Calu3 (cell line): ENCODE measurements around the gene EPHA1. TPM values are rescaled to one million over a fixed set of nuclear protein-coding genes. Genes with fewer than 3 reads are reported as not detected.
"Not testable (repeated sequence)": the region's sequence is repeated elsewhere in the genome, so short reads cannot be mapped to it uniquely, and the experiment has no call there.

Experiments used
- BruUV-seq: library from RNA; stranded (reverse); fragments of 400-500 nt; replicated peaks from 2 replicates; lab custom pipeline; 2021; lab: Mats Ljungman, UMichigan
- CTCF ChIA-PET: fragments of 300-600 bp; sonication (Branson Sonifier 250); formaldehyde crosslinking; loops from one replicate; lab custom pipeline; 2022; ENCODE audit warnings: antibody characterized with exemption; lab: Charles Lee
- DNase-seq: peaks from one replicate; pipeline ENCODE4 v3.0.0; 2022
- H3K27ac Mint-ChIP-seq: one replicate; pipeline ENCODE4 v1.8.0; 2022; ENCODE audit warnings: mixed read lengths; ENCODE audit not compliant: unreplicated experiment
- H3K27me3 Mint-ChIP-seq: one replicate; pipeline ENCODE4 v1.8.0; 2022; ENCODE audit warnings: mixed read lengths; ENCODE audit not compliant: unreplicated experiment
- H3K36me3 Mint-ChIP-seq: one replicate; pipeline ENCODE4 v1.8.0; 2022; ENCODE audit warnings: mild to moderate bottlenecking, moderate library complexity, mixed read lengths; ENCODE audit not compliant: insufficient read depth, unreplicated experiment
- H3K4me1 Mint-ChIP-seq: one replicate; pipeline ENCODE4 v1.8.0; 2022; ENCODE audit warnings: mild to moderate bottlenecking, low read depth, mixed read lengths; ENCODE audit not compliant: unreplicated experiment
- H3K4me3 Mint-ChIP-seq: one replicate; pipeline ENCODE4 v1.8.0; 2022; ENCODE audit warnings: mild to moderate bottlenecking, low read depth, moderate library complexity, mixed read lengths; ENCODE audit not compliant: unreplicated experiment
- H3K9me3 Mint-ChIP-seq: one replicate; pipeline ENCODE4 v1.8.0; 2022; ENCODE audit warnings: low read depth, mixed read lengths; ENCODE audit not compliant: unreplicated experiment
- intact Hi-C: fragments of 100-400 bp; cut with micrococcal nuclease; formaldehyde crosslinking; loops from one replicate; pipeline ENCODE4 v1.10.0; 2022; ENCODE audit not compliant: unreplicated experiment
- total RNA-seq: library from RNA; stranded (reverse); gene quantifications from 2 replicates; pipeline ENCODE4 v1.2.3, GENCODE V29; 2022
- TF ChIP-seq, protein P1 (sequence below): fragments of 200-600 bp; IDR thresholded peaks from one replicate; pipeline ENCODE4 v1.8.0; 2022; ENCODE audit warnings: antibody characterized with exemption; ENCODE audit not compliant: unreplicated experiment

Gene EPHA1
- total RNA-seq, 1 experiment from 2014 or later: 21.6 TPM

GRCh38 chr7:143417734-143418383 is 9.2 kb upstream of the EPHA1 start:
- Mint-ChIP-seq H3K36me3 (no peaks in the 10 kb centered on the region), H3K27ac (no peak overlapping the region), H3K27me3 (no peaks in the 10 kb centered on the region), H3K4me1 (peaks cover 39% of the 10 kb centered on the region), H3K9me3 (no peaks in the 10 kb centered on the region), H3K4me3 (no peak overlapping the region)
- no TSS peak for BruUV-seq
- DNase-seq: no peak
- intact Hi-C loops: loop anchor here (2.0 kb wide), 1 partner anchor 97 kb away; no protein-coding TSS in a partner anchor
- CTCF ChIA-PET: no interaction called here
- TF ChIP-seq, protein P1, sequence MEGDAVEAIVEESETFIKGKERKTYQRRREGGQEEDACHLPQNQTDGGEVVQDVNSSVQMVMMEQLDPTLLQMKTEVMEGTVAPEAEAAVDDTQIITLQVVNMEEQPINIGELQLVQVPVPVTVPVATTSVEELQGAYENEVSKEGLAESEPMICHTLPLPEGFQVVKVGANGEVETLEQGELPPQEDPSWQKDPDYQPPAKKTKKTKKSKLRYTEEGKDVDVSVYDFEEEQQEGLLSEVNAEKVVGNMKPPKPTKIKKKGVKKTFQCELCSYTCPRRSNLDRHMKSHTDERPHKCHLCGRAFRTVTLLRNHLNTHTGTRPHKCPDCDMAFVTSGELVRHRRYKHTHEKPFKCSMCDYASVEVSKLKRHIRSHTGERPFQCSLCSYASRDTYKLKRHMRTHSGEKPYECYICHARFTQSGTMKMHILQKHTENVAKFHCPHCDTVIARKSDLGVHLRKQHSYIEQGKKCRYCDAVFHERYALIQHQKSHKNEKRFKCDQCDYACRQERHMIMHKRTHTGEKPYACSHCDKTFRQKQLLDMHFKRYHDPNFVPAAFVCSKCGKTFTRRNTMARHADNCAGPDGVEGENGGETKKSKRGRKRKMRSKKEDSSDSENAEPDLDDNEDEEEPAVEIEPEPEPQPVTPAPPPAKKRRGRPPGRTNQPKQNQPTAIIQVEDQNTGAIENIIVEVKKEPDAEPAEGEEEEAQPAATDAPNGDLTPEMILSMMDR: no peak

GRCh38 chr7:143416565-143417149 is 8.0 kb upstream of the EPHA1 start:
- Mint-ChIP-seq H3K36me3 (no peaks in the 10 kb centered on the region), H3K27ac (no peak overlapping the region), H3K4me1 (peaks cover 39% of the 10 kb centered on the region), H3K9me3 (no peaks in the 10 kb centered on the region), H3K27me3 (no peaks in the 10 kb centered on the region), H3K4me3 (no peak overlapping the region)
- BruUV-seq: no TSS peak
- DNase-seq: peak; percentile 41
- TF ChIP-seq, protein P1: peak; percentile 70
- CTCF ChIA-PET: interaction anchor here (0.6 to 1.0 kb wide), 3 partner anchors 36 to 176 kb away, joined by 3 to 5 read pairs (median 4); no protein-coding TSS in a partner anchor
- intact Hi-C loops: loop anchor here (1.0 to 2.0 kb wide), 2 partner anchors 96 to 176 kb away; no protein-coding TSS in a partner anchor

GRCh38 chr7:143415742-143416397 is 7.2 kb upstream of the EPHA1 start:
- peak overlapping the region; percentile 23 for H3K27ac Mint-ChIP-seq
- CTCF ChIA-PET: interaction anchor here (0.9 to 1.0 kb wide), 2 partner anchors 89 to 176 kb away, joined by 4 to 5 read pairs; no protein-coding TSS in a partner anchor
- DNase-seq: no peak
- no TSS peak for BruUV-seq
- no peaks in the 10 kb centered on the region for H3K9me3 Mint-ChIP-seq
- peak overlapping the region; percentile 61 for H3K4me3 Mint-ChIP-seq
- TF ChIP-seq, protein P1: no peak
- H3K36me3 Mint-ChIP-seq: no peaks in the 10 kb centered on the region
- peaks cover 39% of the 10 kb centered on the region for H3K4me1 Mint-ChIP-seq
- intact Hi-C loops: loop anchor here (1.0 to 2.0 kb wide), 2 partner anchors 95 to 176 kb away; no protein-coding TSS in a partner anchor
- H3K27me3 Mint-ChIP-seq: no peaks in the 10 kb centered on the region

DNA sequence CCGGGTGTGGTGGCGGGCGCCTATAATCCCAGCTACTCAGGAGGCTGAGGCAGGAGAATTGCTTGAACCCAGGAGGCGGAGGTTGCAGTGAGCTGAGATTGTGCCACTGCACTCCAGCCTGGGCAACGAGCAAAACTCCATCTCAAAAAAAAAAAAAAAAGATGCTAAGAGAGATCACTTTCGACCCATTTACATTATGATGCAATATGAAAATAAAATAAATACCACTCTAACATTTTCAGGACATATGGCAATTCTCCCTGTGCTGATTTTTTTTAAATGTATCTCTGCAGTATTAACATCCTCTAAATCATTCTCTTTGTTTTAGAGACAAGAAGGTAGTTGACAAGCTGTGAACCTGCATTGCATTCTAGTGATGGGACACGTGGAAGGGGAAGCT is 6.6 kb upstream of the EPHA1 start:
- H3K27ac Mint-ChIP-seq, H3K9me3 Mint-ChIP-seq, H3K27me3 Mint-ChIP-seq, DNase-seq, intact Hi-C loops, BruUV-seq, H3K36me3 Mint-ChIP-seq: not testable (repeated sequence)
- Mint-ChIP-seq H3K4me3 (peak overlapping the region; percentile 61), H3K4me1 (peaks cover 37% of the 10 kb centered on the region)
- CTCF ChIA-PET: interaction anchor here (0.6 to 0.7 kb wide), 2 partner anchors 89 to 136 kb away, joined by 4 to 6 read pairs; no protein-coding TSS in a partner anchor
